NCI-H187 treated with DMSO at 0.1 percent for 48 hours (cell line): ENCODE results near the gene NEURL2.
"Not testable (repeated sequence)": the region's sequence is repeated elsewhere in the genome, so short reads cannot be mapped to it uniquely, and the experiment has no call there.

ENCODE experiments used
- DNase-seq: peaks from one replicate; lab custom pipeline; 2025; lab: John Stamatoyannopoulos, UW

NEURL2 gene

GRCh38 chr20:45920462-45921336 is 29.7 kb upstream of the NEURL2 start:
- no peak for DNase-seq

DNA sequence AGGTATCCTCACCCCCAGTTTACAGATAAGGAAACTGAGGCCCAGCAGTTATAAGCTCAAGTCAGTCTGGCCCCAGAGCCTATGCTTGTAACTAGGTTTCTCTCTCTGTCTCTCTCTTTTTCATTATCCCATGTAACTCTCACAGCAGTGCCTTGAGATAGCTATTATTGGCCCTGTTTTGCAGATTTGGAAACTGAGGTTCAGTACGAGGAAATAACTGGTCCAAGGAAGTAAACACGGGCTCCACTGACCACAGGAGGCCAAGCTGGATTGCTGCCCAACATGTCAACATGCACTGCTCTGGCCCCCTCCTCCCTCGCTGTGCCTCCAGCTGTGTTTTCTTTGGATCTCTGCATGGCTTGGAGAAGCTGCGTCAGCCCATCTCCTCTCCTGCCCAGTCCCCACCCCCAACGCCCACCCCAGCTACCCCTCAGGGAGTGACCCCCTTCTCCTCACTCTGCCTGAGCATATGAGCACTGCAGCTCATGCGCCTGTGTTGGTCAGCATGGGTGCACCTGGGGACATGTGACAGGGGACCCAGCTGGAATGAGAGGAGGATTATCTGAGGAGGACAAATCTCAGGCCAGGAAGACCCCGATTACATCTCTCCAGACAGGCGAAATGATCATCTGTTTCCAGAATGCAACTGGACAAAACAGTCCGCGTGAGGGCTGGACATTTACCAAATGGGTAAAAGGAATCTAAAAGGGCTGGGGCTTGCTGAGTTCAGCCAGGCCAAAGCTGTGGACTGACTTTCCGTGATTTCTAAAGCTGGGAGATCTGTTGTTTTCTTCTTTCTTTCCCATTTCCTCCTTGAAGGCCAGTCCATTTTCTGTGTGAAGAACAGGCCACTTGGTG is 28.8 kb upstream of the NEURL2 start:
- DNase-seq, result no peak

DNA sequence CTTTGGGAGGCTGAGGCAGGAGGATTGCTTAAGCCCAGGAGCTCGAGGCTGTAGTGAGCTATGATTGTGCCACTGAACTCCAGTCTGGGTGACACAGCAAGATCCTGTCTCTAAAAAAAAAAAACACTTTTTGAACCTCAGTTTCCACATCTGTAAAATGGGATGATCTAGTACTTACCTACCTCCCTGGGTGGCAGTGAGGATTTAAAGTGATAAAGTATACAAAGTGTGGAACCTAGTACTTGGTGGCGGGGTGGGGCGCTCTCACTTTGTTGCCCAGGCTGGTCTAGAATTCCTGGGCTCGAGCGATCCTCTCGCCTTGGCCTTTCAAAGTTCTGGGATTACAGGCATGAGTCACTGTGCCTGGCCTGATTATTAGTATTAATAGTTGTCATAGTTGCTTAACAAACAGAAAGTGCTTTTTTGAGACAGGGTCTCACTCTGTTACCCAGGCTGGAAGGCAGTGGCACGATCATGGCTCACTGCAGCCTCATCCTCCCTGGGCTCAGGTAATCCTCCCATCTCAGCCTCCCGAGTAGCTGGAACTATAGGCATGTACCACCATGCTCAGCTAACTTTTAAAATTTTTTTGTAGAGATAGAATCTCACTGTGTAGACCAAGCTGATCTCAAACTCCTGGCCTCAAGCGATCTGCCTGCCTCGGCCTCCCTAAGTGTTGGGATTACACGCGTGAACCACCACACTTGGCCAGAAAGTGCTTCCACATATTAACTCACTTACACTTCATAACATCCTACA is 27.9 kb upstream of the NEURL2 start:
- no peak for DNase-seq

GRCh38 chr20:45918182-45918737 is 27.3 kb upstream of the NEURL2 start:
- no peak for DNase-seq

DNA sequence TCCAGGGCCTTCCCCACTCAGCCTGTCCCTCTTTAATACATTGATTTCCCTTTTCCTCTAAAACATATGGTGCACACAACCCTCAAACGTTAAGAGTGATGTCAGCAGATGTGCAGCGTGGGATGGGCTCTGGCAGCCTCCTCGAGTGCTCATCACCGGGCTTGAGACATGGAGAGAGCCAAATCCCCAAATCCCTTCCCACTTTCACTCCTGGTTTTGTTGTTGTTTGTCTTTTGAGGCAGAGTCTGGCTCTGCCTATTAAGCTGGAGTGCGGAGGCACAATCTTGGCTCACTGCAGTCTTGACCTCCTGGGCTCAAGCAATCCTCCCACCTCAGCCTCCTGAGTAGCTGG is 26.8 kb upstream of the NEURL2 start:
- DNase-seq, result no peak

DNA sequence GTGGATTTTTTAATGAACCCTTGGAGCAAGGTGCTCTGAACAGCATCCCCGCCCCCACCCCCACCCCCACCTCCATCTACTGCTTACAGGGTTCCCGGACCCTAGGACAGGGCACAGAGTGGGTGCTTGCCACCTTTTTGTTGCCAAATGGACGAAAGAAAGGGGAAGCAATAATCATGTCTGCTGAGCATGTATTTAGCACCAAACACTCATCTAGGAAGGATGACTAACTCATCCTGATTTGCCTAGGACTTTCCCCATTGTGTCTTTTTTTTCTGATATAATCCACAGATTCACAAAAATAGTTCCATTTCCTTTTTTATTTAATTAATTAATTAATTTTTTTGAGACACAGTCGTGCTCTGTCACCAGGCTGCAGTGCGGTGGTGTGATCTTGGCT is 22.1 kb upstream of the NEURL2 start:
- no peak for DNase-seq

- DNase-seq, result no peak
Observed at GRCh38 chr20:45912344-45912682, 21.3 kb upstream of the NEURL2 start.

- DNase-seq, result no peak
Observed at GRCh38 chr20:45911486-45912343, 20.7 kb upstream of the NEURL2 start, which contains the start of gene PLTP. Gene PLTP (minus strand): TSS chr20:45912155. CDS start chr20:45911452, 703 bp downstream.

DNA sequence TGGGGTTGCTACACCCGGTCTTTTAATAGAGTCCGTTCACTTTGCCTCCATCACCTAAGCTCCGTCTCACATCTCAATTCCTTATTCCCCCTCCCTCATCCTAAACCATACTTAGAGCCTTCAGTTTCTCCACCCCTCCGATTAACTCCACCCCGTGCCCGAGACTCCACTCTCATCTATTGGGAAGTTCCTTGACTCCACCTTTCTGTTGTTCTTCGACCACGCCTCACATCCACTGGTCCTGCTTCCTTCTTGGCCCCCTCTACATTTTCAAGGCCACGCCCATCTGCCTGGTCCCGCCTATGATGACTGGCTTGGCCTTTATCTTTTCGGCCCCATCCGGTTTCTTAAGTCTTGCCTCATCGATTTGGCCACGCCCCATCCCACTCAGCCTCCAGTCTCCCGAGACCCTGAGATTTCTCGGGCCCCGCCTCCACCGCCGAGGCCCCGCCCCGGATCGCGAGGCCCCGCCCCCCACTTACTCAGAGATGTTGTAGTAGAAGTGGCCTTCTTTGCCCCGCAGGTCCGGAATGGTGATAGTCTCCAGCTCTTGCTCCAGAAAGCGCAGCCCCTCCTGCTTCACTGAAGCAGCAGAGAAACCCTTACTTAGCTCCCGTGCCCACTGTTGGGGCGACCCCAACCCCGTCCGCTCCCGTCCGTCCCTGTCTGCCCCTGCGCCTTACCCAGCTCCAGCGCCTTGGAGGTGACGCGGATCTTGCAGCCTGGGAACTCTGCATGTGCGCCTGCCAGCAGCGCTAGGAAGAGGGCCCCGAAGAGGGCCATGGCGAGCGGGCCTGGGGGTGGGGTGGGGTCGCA is 19.9 kb upstream of the NEURL2 start:
- peak; percentile 57 for DNase-seq

- no peak for DNase-seq
Observed at GRCh38 chr20:45909817-45910669, 19.0 kb upstream of the NEURL2 start.

GRCh38 chr20:45909336-45909808 is 18.4 kb upstream of the NEURL2 start:
- no peak for DNase-seq

GRCh38 chr20:45908084-45908483 is 17.1 kb upstream of the NEURL2 start:
- no peak for DNase-seq

DNA sequence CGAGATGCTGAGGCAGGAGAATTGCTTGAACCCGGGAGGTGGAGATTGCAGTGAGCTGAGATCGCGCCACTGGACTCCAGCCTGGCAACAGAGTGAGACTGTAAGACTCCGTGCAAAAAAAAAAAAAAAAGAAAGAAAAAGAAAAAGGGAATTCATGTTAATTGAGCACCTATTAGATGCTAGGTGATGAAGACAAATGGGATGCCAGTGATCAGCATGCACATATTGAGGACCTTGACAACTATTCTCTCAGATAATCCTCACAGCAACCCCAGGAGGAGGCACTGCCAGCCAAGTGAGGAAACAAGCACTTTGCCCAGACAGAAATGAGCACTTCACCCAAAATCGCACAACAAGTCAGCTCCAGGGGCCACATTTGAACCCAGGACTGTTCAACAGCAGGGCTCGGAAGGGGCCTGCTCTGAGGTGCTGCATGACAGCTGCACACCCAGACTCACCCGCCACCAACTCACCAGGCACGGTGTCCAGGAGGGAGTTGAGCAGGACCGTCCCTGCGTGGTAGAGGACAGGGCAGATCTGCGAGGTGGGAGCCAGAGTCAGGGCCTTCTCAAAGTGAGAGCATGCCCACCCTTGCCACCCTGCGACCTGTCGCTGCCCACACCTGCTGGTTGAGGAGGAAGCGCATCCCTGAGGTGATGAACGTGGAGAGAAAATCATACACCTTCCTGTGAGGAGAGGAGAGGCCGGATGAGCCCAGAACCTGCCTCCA is 16.4 kb upstream of the NEURL2 start:
- DNase-seq, result no peak

GRCh38 chr20:45905505-45906079 is 14.6 kb upstream of the NEURL2 start:
- DNase-seq, result no peak

- DNase-seq, result no peak
Observed at GRCh38 chr20:45904583-45905504, 13.8 kb upstream of the NEURL2 start.

- no peak for DNase-seq
Observed at GRCh38 chr20:45902199-45902701, 11.2 kb upstream of the NEURL2 start.

GRCh38 chr20:45901332-45901731 is 10.3 kb upstream of the NEURL2 start:
- DNase-seq, result not testable (repeated sequence)
